Esophagus muscularis mucosa (tissue), 4 donors: ENCODE measurements around the gene INSM1. TPM values are rescaled to one million over a fixed set of nuclear protein-coding genes. Genes with fewer than 3 reads are reported as not detected.

Experiments used
- DNase-seq: peaks from one replicate; pipeline ENCODE4 v3.0.0-alpha.2; 2017; ENCODE audit errors: extremely low spot score
- H3K27ac ChIP-seq, 4 donors: fragments of 200-600 bp; sonication (generic); replicated peaks in 1 of 4; 1 replicate in 3 of 4; 2 replicates in 1 of 4; pipeline ENCODE4 v1.5.1; 2016 to 2019; ENCODE audit warnings: mild to moderate bottlenecking in 1 of 4
- H3K27me3 ChIP-seq, 4 donors: fragments of 200-600 bp; sonication (generic); one replicate each; pipeline versions ENCODE4 v1.5.1 to v1.6.0; 2016 to 2019
- H3K36me3 ChIP-seq, 4 donors: fragments of 200-600 bp; sonication (generic); one replicate each; pipeline ENCODE4 v1.5.1; 2016 to 2019
- H3K4me1 ChIP-seq, 4 donors: fragments of 200-600 bp; sonication (generic); one replicate each; pipeline ENCODE4 v1.5.1; 2016 to 2019
- H3K4me3 ChIP-seq, 4 donors: fragments of 200-600 bp; sonication (generic); 1 replicate in 2 of 4; 2 replicates in 2 of 4; pipeline ENCODE4 v1.5.1; 2016 to 2019; ENCODE audit warnings: mild to moderate bottlenecking in 4 of 4, moderate library complexity in 1 of 4
- H3K9me3 ChIP-seq, 4 donors: fragments of 200-600 bp; sonication (generic); 1 replicate in 3 of 4; 2 replicates in 1 of 4; pipeline ENCODE4 v1.5.1; 2016 to 2019
- EP300 ChIP-seq: sonication (generic); formaldehyde crosslinking; IDR thresholded peaks from one replicate; pipeline ENCODE4 v1.6.1; 2017; ENCODE audit warnings: antibody characterized with exemption
- POLR2A ChIP-seq: fragments of 450-650 bp; IDR thresholded peaks from one replicate; pipeline ENCODE4 v1.6.1; 2017; ENCODE audit warnings: antibody characterized with exemption, moderate library complexity, mild to moderate bottlenecking, low read depth
- POLR2AphosphoS5 ChIP-seq, 2 donors: sonication (generic); formaldehyde crosslinking; IDR thresholded peaks; one replicate each; pipeline ENCODE4 v1.6.1; 2017; ENCODE audit warnings: antibody characterized with exemption in 2 of 2
- WGBS: methylation state at CpG from one replicate; pipeline ENCODE4 v1.1.5; 2018; 5-methylcytosine and 5-hydroxymethylcytosine counted together
- intact Hi-C: fragments of 100-400 bp; cut with DNase I; formaldehyde crosslinking; loops from one replicate; pipeline ENCODE4 v1.15.1; 2023
- total RNA-seq, 4 donors: library from RNA; depleted of rRNA; stranded (reverse); fragments of >200 nt; gene quantifications; one replicate each; pipeline versions ENCODE4 v1.1.0 to v1.2.1, GENCODE V29; 2016
- TF ChIP-seq, protein P1 (sequence below), 3 experiments: fragments of 200-600 bp in 2 of 3; fragments of 450-650 bp in 1 of 3; sonication (generic) in 2 of 3; IDR thresholded peaks; one replicate each; pipeline ENCODE4 v1.5.1; 2017 to 2019; ENCODE audit warnings: antibody characterized with exemption in 3 of 3, mild to moderate bottlenecking in 2 of 3, moderate library complexity in 1 of 3

The INSM1 gene
- total RNA-seq, 4 donors from 2014 or later, result not detected

DNA sequence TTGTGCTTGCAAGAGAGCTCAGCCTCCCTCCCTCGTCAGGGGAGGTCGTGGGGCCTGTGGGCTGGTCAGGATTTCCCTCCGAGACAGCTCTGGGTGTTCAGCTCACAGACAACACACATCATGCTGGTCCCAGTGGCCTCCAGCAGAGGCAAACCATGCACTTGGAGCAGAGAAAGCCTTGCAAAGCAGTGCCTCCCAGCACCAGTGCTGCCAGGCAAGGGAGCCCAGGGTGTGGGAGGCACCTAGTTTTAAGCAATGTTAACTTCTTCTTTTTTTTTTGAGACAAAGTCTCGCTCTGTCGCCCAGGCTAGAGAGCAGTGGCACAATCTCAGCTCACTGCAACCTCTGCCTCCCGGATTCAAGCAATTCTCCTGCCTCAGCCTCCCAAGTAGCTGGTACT is 34.0 kb upstream of the INSM1 start:
- no peak for DNase-seq
- no peaks in the 10 kb centered on the region for H3K9me3 ChIP-seq
- H3K27ac ChIP-seq, result no peak overlapping the region
- no peaks in the 10 kb centered on the region for H3K4me1 ChIP-seq
- peaks cover 0 to 15% (median 0%) of the 10 kb centered on the region in 4 donors for H3K27me3 ChIP-seq
- H3K4me3 ChIP-seq, result no peak overlapping the region
- 65% methylated on average over 6 of the region's 6 CpGs for WGBS
- intact Hi-C loops, result no loop called here
- no peak for TF ChIP-seq EP300
- no peak for TF ChIP-seq POLR2AphosphoS5 (IDR thresholded peaks at IDR 0.05)
- TF ChIP-seq POLR2A, result no peak
- H3K36me3 ChIP-seq, result no peaks in the 10 kb centered on the region

DNA sequence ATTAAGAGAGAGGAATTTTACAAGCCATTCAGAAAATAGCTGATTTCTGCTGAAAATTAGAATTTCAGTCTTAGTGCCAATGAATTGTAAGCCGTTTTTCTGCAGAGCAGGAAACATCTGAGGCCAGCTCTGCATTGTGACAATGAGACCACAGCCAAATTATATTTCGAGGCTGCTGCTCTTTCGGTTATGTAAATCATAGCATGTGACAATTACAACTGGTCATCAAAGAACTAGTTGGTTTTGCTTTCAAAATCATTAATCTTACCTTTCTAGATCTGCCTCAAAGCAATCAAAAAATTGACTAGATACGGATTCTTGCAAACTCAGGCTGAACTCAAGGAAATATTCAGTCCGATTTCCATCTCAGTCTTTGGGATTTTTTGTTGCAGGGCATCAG is 33.4 kb upstream of the INSM1 start:
- 57% methylated on average over 5 of the region's 5 CpGs for WGBS
- Histone ChIP-seq H3K27ac (no peak overlapping the region), H3K36me3 (no peaks in the 10 kb centered on the region), H3K4me3 (no peak overlapping the region), H3K27me3 (peaks cover 0 to 9% (median 0%) of the 10 kb centered on the region in 4 donors), H3K9me3 (no peaks in the 10 kb centered on the region), H3K4me1 (no peaks in the 10 kb centered on the region)
- TF ChIP-seq EP300 (no peak), POLR2AphosphoS5 (IDR thresholded peaks at IDR 0.05) (no peak), POLR2A (no peak)
- TF ChIP-seq, protein P1, sequence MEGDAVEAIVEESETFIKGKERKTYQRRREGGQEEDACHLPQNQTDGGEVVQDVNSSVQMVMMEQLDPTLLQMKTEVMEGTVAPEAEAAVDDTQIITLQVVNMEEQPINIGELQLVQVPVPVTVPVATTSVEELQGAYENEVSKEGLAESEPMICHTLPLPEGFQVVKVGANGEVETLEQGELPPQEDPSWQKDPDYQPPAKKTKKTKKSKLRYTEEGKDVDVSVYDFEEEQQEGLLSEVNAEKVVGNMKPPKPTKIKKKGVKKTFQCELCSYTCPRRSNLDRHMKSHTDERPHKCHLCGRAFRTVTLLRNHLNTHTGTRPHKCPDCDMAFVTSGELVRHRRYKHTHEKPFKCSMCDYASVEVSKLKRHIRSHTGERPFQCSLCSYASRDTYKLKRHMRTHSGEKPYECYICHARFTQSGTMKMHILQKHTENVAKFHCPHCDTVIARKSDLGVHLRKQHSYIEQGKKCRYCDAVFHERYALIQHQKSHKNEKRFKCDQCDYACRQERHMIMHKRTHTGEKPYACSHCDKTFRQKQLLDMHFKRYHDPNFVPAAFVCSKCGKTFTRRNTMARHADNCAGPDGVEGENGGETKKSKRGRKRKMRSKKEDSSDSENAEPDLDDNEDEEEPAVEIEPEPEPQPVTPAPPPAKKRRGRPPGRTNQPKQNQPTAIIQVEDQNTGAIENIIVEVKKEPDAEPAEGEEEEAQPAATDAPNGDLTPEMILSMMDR (IDR thresholded peaks at IDR 0.05), result no peak
- DNase-seq, result no peak
- intact Hi-C loops, result no loop called here

DNA sequence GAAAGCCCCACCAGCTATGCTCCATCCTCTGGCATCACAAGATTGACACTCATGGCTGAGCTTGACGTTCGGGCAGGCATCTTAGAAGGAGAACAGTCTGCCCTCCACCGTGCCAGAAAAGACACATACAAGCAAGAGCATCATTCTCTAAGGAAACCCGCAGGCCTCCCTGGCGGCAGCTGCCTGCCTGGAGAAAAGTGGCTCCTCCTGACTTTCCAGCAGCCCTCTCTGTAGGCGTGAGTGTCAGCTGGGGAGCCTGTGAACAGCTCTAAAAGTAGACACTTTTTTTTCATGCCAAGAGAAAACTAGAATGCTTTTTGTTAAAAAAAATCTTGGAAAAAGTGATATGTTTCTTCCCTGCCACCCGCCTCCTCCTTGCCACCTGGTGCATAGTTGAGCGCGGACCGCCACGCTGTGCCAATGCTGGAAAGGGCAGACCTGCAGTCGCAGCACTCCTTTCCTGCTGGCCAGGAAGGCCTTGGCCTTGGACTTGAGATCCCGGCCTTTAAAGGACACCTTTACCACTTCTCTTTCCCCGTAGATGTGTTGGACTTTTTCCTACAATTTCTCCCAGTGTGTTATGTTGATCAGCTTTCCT is 29.7 kb upstream of the INSM1 start:
- Histone ChIP-seq H3K36me3 (no peaks in the 10 kb centered on the region), H3K27me3 (peaks cover 0 to 17% (median 0%) of the 10 kb centered on the region in 4 donors), H3K27ac (no peak overlapping the region), H3K4me1 (no peaks in the 10 kb centered on the region), H3K9me3 (no peaks in the 10 kb centered on the region), H3K4me3 (no peak overlapping the region)
- intact Hi-C loops, result no loop called here
- TF ChIP-seq EP300, result no peak
- TF ChIP-seq POLR2AphosphoS5 (IDR thresholded peaks at IDR 0.05), result no peak
- TF ChIP-seq POLR2A, result no peak
- TF ChIP-seq, protein P1 (IDR thresholded peaks at IDR 0.05), result no peak
- WGBS, result 92% methylated on average over 14 of the region's 14 CpGs
- no peak for DNase-seq

DNA sequence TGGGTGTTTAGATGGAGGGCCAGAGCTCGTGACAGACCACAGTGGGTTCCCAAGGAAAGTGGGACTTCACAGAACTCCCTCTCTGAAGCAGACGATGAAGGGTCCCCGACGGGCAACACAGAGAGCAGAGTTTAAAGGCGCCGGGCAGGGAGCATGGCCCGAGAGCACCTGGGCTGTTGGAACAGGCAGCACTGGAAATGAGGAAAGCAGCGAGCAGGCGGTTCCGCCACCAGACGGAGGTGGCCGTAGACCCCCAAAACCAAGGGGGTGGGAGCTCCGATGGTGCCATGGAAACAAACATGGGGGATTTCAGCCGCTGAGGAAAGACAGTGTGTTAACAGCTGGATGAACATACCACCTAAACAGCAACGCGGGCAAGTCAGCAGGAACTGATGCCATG is 27.5 kb upstream of the INSM1 start:
- H3K4me1 ChIP-seq, result no peaks in the 10 kb centered on the region
- peaks cover 0 to 22% (median 0%) of the 10 kb centered on the region in 4 donors for H3K27me3 ChIP-seq
- TF ChIP-seq, protein P1 (IDR thresholded peaks at IDR 0.05), result no peak
- TF ChIP-seq POLR2A, result no peak
- no peak for TF ChIP-seq EP300
- TF ChIP-seq POLR2AphosphoS5 (IDR thresholded peaks at IDR 0.05), result no peak
- no peak overlapping the region for H3K4me3 ChIP-seq
- H3K36me3 ChIP-seq, result no peaks in the 10 kb centered on the region
- DNase-seq, result no peak
- intact Hi-C loops, result no loop called here
- no peak overlapping the region for H3K27ac ChIP-seq
- H3K9me3 ChIP-seq, result no peaks in the 10 kb centered on the region
- WGBS, result 90% methylated on average over 16 of the region's 16 CpGs

- intact Hi-C loops, result no loop called here
- no peaks in the 10 kb centered on the region for H3K4me1 ChIP-seq
- no peaks in the 10 kb centered on the region for H3K36me3 ChIP-seq
- peaks cover 0 to 17% (median 0%) of the 10 kb centered on the region in 4 donors for H3K27me3 ChIP-seq
- WGBS, result 73% methylated on average over 4 of the region's 4 CpGs
- no peak for DNase-seq
- H3K4me3 ChIP-seq, result no peak overlapping the region
- no peak overlapping the region for H3K27ac ChIP-seq
- TF ChIP-seq EP300 (no peak), POLR2A (no peak), POLR2AphosphoS5 (IDR thresholded peaks at IDR 0.05) (no peak)
- TF ChIP-seq, protein P1 (IDR thresholded peaks at IDR 0.05), result no peak
- H3K9me3 ChIP-seq, result no peaks in the 10 kb centered on the region
These were observed 26.5 kb upstream of the INSM1 start for GRCh38 chr20:20341371-20341770.
